Tibial artery (tissue), 4 donors: ENCODE results near the gene C6orf15.

Experiments used
- DNase-seq, 2 donors: peaks; one replicate each; pipeline ENCODE4 v3.0.0-alpha.2; 2019
- H3K27ac ChIP-seq, 2 donors: fragments of 200-600 bp; sonication (generic) in 1 of 2; 1 replicate in 1 of 2; 2 replicates in 1 of 2; pipeline ENCODE4 v1.5.1; 2018 to 2019; ENCODE audit warnings: mild to moderate bottlenecking in 1 of 2
- H3K27me3 ChIP-seq, 2 donors: fragments of 200-600 bp; sonication (generic) in 1 of 2; one replicate each; pipeline versions ENCODE4 v1.5.1 to v1.6.0; 2016 to 2019
- H3K36me3 ChIP-seq, 3 donors: fragments of 200-600 bp; sonication (generic) in 2 of 3; one replicate each; pipeline ENCODE4 v1.5.1; 2016 to 2019; ENCODE audit warnings: mild to moderate bottlenecking in 2 of 3
- H3K4me1 ChIP-seq, 4 donors: fragments of 200-600 bp; sonication (generic) in 2 of 4; 1 replicate in 3 of 4; 2 replicates in 1 of 4; pipeline ENCODE4 v1.5.1; 2016 to 2019
- H3K4me3 ChIP-seq, 2 donors: fragments of 200-600 bp; sonication (generic) in 1 of 2; 1 replicate in 1 of 2; 2 replicates in 1 of 2; pipeline ENCODE4 v1.5.1; 2018 to 2019; ENCODE audit warnings: mild to moderate bottlenecking in 2 of 2
- H3K9me3 ChIP-seq, 3 donors: fragments of 200-600 bp; sonication (generic) in 1 of 3; one replicate each; pipeline ENCODE4 v1.5.1; 2016 to 2019
- CTCF ChIP-seq, 2 experiments: fragments of 200-600 bp in 1 of 2; fragments of 450-650 bp in 1 of 2; IDR thresholded peaks; one replicate each; pipeline ENCODE4 v1.5.1; 2017 to 2019; ENCODE audit warnings: antibody characterized with exemption in 2 of 2, mild to moderate bottlenecking in 1 of 2, moderate library complexity in 1 of 2
- intact Hi-C: fragments of 100-400 bp; cut with DNase I; formaldehyde crosslinking; loops from one replicate; pipeline ENCODE4 v1.15.0; 2023; ENCODE audit warnings: low total_unique reads

Gene C6orf15

GRCh38 chr6:31131595-31131994, 19.2 kb upstream of the C6orf15 start:
- no peak for TF ChIP-seq CTCF (IDR thresholded peaks at IDR 0.05)
- Histone ChIP-seq H3K27ac (no peak overlapping the region), H3K4me1 (peaks cover 0 to 4% (median 0%) of the 10 kb centered on the region in 4 donors), H3K9me3 (no peaks in the 10 kb centered on the region), H3K27me3 (no peaks in the 10 kb centered on the region), H3K36me3 (no peaks in the 10 kb centered on the region), H3K4me3 (no peak overlapping the region)
- no peak for DNase-seq
- intact Hi-C loops, result no loop called here

DNA sequence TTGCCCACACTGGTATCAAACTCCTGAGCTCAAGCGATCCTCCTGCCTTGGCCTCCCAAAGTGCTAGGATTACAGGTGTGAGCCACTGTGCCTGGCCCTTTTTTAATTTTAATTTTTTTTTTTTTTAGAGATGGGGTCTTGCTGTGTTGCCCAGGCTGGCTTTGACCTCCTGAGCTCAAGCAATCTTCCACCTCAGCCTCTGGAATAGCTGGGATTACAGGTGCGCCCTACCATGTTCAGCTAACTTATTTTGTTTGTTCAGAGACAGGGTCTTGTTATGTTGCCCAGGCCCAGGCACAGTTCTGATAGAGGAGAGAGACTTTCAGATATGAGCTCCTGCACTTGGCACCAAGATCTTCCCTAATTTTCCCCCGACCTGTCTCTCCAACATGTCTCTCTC, 18.4 kb upstream of the C6orf15 start:
- Histone ChIP-seq H3K36me3 (no peaks in the 10 kb centered on the region), H3K4me3 (no peak overlapping the region), H3K27ac (no peak overlapping the region), H3K27me3 (no peaks in the 10 kb centered on the region), H3K4me1 (peaks cover 0 to 7% (median 2%) of the 10 kb centered on the region in 4 donors), H3K9me3 (no peaks in the 10 kb centered on the region)
- no peak for TF ChIP-seq CTCF (IDR thresholded peaks at IDR 0.05)
- intact Hi-C loops, result no loop called here
- no peak for DNase-seq

GRCh38 chr6:31129130-31129529, 16.8 kb upstream of the C6orf15 start:
- TF ChIP-seq CTCF (IDR thresholded peaks at IDR 0.05), result no peak
- DNase-seq, result no peak
- H3K27me3 ChIP-seq, result no peaks in the 10 kb centered on the region
- H3K4me3 ChIP-seq, result no peak overlapping the region
- no peaks in the 10 kb centered on the region for H3K9me3 ChIP-seq
- H3K27ac ChIP-seq, result no peak overlapping the region
- peaks cover 0 to 12% (median 5%) of the 10 kb centered on the region in 4 donors for H3K4me1 ChIP-seq
- H3K36me3 ChIP-seq, result no peaks in the 10 kb centered on the region
- intact Hi-C loops, result no loop called here

DNA sequence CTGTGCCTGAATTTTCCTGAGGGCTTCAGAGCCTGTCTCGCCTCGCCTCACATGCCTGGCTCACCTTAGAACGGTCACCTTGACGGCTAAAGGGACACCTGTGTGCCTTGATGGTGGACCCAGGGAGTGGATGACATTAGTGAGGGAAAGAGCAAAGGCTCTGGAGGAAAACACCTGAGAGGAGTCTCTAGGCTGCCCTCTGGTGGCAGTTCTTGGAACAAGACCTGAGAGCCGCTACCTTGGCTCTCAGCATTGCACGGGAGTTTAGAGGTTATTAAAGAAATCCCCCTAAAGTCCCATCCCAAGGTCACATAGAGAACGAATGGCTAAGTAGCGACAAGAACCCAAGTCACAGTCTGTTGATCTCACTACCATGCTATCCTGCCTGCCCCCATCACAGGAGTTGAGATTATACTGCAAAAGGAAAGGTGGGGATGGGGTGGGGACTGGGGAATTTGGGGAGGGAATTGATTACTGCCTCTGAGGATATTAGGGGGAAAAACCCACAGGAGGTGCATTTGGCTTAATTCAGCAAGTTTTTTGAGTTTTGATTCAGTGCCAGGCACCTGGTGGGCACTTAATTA, 15.8 kb upstream of the C6orf15 start:
- DNase-seq, result peak in 1 of 2 donors; percentile 45
- intact Hi-C loops, result no loop called here

GRCh38 chr6:31126396-31127175, 14.2 kb upstream of the C6orf15 start:
- H3K27me3 ChIP-seq, result no peaks in the 10 kb centered on the region
- H3K36me3 ChIP-seq, result no peaks in the 10 kb centered on the region
- intact Hi-C loops, result no loop called here
- H3K27ac ChIP-seq, result no peak overlapping the region
- H3K4me1 ChIP-seq, result peaks cover 0 to 33% (median 22%) of the 10 kb centered on the region in 4 donors
- no peaks in the 10 kb centered on the region for H3K9me3 ChIP-seq
- DNase-seq, result no peak
- no peak overlapping the region for H3K4me3 ChIP-seq
- TF ChIP-seq CTCF (IDR thresholded peaks at IDR 0.05), result no peak

More for the DNA sequence above, 15.8 kb upstream of the C6orf15 start:
- Histone ChIP-seq H3K27ac (no peak overlapping the region), H3K4me3 (no peak overlapping the region), H3K36me3 (no peaks in the 10 kb centered on the region), H3K4me1 (peaks cover 0 to 18% (median 9%) of the 10 kb centered on the region in 4 donors), H3K27me3 (no peaks in the 10 kb centered on the region), H3K9me3 (no peaks in the 10 kb centered on the region)
- TF ChIP-seq CTCF (IDR thresholded peaks at IDR 0.05), result peak; percentile 61 to 90
